ENCODE data around the gene GPRIN2.

GRCh38 chr10:46520941-46521340 is 35.5 kb downstream of the GPRIN2 start:
- no peak for TF ChIP-seq YY1 (IDR thresholded peaks at IDR 0.05; ENCODE audit: low read depth, low read length)
- no peak for TF ChIP-seq SIN3A (conservative IDR thresholded peaks at IDR 0.05 in 1 of 2, IDR thresholded peaks at IDR 0.05 in 1 of 2; ENCODE audit: low read depth in 1 of 2, low read length in 2 of 2)
